NT2/D1 (cell line): ENCODE data around the gene AIRE.

Experiments
- DNase-seq: peaks from one replicate; pipeline ENCODE4 v3.0.0-alpha.2; 2011; ENCODE audit warnings: low read depth, low spot score
- H3K27me3 ChIP-seq: 2 replicates; pipeline ENCODE4 v1.6.0; 2011; ENCODE audit warnings: mild to moderate bottlenecking; ENCODE audit not compliant: insufficient read length, insufficient read depth
- H3K36me3 ChIP-seq: 2 replicates; pipeline ENCODE4 v1.6.1; 2011; ENCODE audit warnings: mild to moderate bottlenecking, low read length, mixed read lengths; ENCODE audit not compliant: insufficient read depth, insufficient read length
- H3K4me1 ChIP-seq: 2 replicates; pipeline ENCODE4 v1.5.1; 2011; ENCODE audit not compliant: insufficient read depth, insufficient read length
- H3K4me3 ChIP-seq: 2 replicates; pipeline ENCODE4 v1.5.1; 2011; ENCODE audit warnings: low read depth; ENCODE audit not compliant: insufficient read length
- H3K9ac ChIP-seq: 2 replicates; pipeline ENCODE4 v1.6.0; 2011; ENCODE audit warnings: low read depth; ENCODE audit not compliant: insufficient read length
- H3K9me3 ChIP-seq: 2 replicates; pipeline ENCODE4 v1.5.1; 2011; ENCODE audit warnings: mild to moderate bottlenecking, low read length; ENCODE audit not compliant: insufficient read depth
- SUZ12 ChIP-seq: IDR thresholded peaks from 2 replicates; pipeline ENCODE4 v1.6.1; 2011; ENCODE audit not compliant: insufficient read length, insufficient read depth; ENCODE audit errors: extremely low read depth
- YY1 ChIP-seq: IDR thresholded peaks from 2 replicates; pipeline ENCODE4 v1.6.1; 2011; ENCODE audit not compliant: insufficient read length, insufficient read depth
- ZNF274 ChIP-seq: IDR thresholded peaks from 2 replicates; pipeline ENCODE4 v1.6.1; 2011; ENCODE audit warnings: mild to moderate bottlenecking, low read depth, low read length

Gene AIRE

DNA sequence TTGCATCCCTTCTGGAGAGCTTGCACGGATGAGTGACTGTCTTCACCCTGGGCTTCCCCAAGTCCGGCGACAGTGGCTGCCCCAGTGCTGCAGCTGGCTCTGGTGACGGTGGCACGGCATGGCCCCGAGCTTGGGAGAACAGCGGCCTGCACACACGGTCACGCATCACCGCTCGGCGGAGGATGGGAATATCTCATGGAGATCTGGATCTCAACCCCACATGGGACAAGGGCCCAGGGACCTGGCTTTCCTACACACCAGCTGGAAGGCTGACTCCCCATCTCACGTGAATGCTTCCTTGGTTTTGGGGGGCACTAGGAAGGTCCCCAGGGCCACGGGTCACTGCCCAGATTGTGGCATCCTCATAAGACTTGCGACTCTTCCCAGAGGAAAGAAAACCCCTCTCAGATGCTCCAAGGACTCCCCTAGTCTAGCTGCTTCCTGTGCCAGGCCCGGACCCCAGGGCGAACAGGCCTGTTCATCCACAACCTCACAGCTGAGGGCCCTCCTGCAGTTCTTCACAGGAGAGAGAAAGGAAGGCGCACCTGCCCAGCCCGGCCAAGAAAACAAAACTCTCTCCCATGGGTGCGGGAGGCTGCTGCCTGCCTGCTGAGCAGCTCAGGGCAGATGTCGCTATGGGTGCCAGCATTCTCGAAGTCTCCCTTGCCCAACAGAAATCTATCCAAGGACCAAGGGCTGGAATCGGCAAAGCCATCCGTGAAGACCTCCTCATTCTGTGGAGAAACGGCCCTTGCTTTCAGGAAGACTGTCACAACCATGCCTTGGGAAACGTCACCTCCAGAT lies 43.6 kb downstream of the AIRE start:
- Histone ChIP-seq H3K9me3 (no peaks in the 10 kb centered on the region), H3K4me3 (no peak overlapping the region), H3K9ac (no peak overlapping the region), H3K36me3 (peaks cover 92% of the 10 kb centered on the region), H3K4me1 (peaks cover 20% of the 10 kb centered on the region), H3K27me3 (no peaks in the 10 kb centered on the region)
- TF ChIP-seq YY1 (no peak), SUZ12 (no peak), ZNF274 (no peak)
- no peak for DNase-seq

DNA sequence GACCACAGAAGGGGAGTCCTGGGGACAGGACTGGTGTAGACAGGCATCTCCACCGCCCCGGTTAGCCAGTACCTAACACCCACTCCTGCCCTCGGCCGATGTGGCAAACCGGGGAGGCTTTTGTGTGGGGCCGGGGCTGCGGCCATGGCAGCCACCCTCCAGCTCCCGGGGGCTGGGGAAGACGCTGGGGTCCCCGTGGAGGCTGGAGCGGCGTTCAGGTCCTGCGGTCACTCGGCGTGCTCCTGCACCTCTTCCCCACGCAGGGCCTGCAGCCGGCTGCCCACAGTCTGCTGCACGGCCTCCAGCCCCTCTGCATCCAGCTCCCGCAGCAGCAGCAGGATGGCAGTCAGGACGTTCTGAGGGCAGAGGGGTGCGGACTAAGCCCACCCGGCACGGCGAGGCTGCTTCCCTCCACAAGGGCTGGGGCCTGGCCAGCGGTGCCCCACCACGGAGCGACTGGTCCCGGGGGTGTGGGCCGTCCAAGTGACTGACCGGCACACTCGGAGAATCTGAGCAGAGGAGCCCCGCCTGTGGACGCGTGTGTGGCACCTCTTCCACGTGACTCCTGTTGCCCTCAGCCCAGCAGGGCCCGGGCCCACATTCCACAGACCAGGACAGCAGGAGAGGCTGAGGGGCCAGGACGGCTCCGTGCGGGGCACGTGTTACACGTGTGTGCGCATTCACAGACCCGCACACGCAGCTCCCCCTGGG lies 44.5 kb downstream of the AIRE start:
- no peak overlapping the region for H3K4me3 ChIP-seq
- no peak overlapping the region for H3K9ac ChIP-seq
- H3K36me3 ChIP-seq: peaks cover 92% of the 10 kb centered on the region
- H3K27me3 ChIP-seq: no peaks in the 10 kb centered on the region
- DNase-seq: no peak
- TF ChIP-seq ZNF274 (no peak), SUZ12 (no peak), YY1 (no peak)
- no peaks in the 10 kb centered on the region for H3K9me3 ChIP-seq
- peaks cover 24% of the 10 kb centered on the region for H3K4me1 ChIP-seq

DNA sequence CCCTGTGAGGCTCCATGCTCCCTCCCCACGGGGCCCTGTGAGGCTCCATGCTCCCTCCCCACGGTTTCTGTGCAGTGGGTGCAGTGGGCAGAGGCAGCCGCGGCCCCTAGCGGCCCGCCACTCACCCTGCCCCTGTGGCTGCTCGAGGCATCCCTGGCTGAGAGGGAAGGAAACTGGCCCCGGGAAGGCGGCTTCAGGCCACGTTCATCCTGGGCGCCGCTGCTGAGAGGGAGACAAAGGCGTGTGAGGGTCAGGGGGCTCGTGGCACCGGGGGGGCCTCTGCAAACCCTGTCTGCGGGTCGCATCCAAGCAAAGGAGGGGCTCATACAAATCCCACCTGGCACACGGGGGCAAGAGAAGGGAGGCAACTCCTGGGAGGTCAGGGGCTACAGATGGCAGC lies 45.0 kb downstream of the AIRE start:
- Histone ChIP-seq H3K9ac (no peak overlapping the region), H3K9me3 (no peaks in the 10 kb centered on the region), H3K4me1 (peaks cover 24% of the 10 kb centered on the region), H3K36me3 (peaks cover 92% of the 10 kb centered on the region), H3K4me3 (no peak overlapping the region), H3K27me3 (no peaks in the 10 kb centered on the region)
- TF ChIP-seq ZNF274 (no peak), YY1 (no peak), SUZ12 (no peak)
- DNase-seq: no peak

DNA sequence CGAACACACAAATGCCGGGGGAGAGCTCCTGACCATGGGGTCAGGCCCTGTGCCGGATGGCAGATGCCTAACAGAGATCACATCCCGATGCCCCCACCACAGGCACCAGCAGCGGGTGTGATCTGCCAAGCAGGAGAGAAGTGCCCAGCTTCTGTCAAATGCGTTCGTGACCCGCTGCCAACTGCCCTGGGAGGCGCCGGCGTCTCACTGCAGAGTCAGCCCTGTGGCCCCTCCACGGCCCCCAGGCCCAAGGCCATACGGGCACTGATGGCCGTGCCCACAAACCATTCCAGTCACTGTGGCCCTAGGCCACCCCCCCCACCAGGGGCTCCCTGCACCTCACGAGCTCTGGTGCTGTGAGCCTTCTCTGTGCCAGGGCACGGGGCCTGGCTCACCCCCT lies 45.5 kb downstream of the AIRE start:
- Histone ChIP-seq H3K9ac (no peak overlapping the region), H3K36me3 (peaks cover 91% of the 10 kb centered on the region), H3K9me3 (no peaks in the 10 kb centered on the region), H3K27me3 (no peaks in the 10 kb centered on the region), H3K4me1 (peaks cover 24% of the 10 kb centered on the region), H3K4me3 (no peak overlapping the region)
- no peak for TF ChIP-seq SUZ12
- TF ChIP-seq YY1: no peak
- no peak for TF ChIP-seq ZNF274
- DNase-seq: no peak

DNA sequence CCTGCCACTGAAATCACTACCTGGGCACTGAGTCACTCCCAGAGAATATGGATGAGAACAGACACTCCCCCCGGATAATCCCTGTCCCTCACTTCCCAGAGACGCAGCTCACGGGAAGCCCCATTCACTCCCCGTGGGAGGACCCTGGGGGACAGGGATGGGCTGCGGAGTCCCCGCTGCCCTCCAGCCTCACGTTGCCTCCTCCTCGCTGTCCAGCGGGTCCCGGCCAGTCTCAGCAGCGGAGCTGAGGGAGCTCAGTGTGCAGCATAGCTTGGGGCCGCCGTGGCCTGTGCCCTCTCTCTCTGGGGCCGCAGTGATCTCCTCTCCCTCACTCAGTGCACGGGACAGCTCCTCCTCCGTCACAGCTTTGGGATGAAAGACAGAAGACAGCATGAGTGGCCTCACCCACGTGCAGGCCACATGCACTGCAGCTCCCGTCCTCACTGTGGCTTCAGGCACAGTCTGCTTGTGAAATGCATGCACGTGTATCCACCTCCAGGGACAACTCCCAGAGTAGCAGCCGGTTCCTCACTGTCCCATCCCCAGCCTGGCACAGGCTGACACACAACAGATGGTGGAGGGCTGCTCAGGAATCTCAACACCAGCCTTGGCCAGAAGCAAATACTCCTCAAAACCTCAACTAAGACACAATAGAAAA lies 46.1 kb downstream of the AIRE start:
- Histone ChIP-seq H3K27me3 (no peaks in the 10 kb centered on the region), H3K4me1 (peaks cover 24% of the 10 kb centered on the region), H3K9ac (no peak overlapping the region), H3K9me3 (no peaks in the 10 kb centered on the region), H3K4me3 (no peak overlapping the region), H3K36me3 (peaks cover 91% of the 10 kb centered on the region)
- no peak for TF ChIP-seq SUZ12
- no peak for TF ChIP-seq ZNF274
- TF ChIP-seq YY1: no peak
- no peak for DNase-seq

DNA sequence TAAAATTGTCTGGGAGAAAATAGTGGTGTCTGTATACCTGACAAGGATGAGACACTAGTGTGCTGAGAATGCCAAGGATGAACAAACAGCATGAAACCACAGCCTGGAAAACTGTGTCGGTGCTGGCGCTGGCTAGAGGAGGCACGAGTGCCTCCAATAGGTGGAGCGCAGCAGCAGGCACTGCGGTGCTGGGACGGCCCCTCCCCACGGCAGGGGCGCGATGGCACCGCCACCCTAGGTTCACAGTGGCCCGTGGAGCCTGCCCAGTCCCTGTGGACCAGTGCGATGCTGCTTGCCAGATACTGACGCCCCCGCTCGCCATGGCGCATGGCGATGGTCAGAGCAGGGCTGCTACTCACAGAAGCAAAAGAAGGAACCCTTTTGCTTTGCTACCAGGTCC lies 46.7 kb downstream of the AIRE start:
- H3K9ac ChIP-seq: no peak overlapping the region
- no peak for DNase-seq
- peaks cover 85% of the 10 kb centered on the region for H3K36me3 ChIP-seq
- no peaks in the 10 kb centered on the region for H3K9me3 ChIP-seq
- H3K27me3 ChIP-seq: no peaks in the 10 kb centered on the region
- H3K4me1 ChIP-seq: peaks cover 24% of the 10 kb centered on the region
- TF ChIP-seq YY1 (no peak), SUZ12 (no peak), ZNF274 (no peak)
- H3K4me3 ChIP-seq: no peak overlapping the region

DNA sequence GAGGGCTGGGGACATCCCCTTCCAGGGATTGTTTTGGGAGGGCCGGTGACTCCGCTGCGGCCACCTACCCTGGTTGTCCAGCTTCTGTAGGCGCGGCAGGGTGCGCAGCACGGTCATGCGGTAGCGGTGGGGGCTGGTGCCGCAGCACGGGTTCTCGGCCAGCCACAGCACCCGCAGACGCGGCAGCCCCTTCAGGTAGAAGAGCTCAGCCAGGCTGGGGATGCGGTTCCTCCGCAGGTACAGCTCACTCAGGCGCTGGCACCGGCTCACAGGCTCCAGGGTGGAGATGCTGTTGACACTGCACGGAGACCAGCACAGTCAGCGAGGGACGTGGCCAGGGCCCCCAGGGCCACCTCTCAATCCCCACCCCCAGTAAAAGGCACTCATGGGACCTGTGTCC lies 47.3 kb downstream of the AIRE start:
- Histone ChIP-seq H3K9me3 (no peaks in the 10 kb centered on the region), H3K27me3 (no peaks in the 10 kb centered on the region), H3K4me3 (no peak overlapping the region), H3K36me3 (peaks cover 79% of the 10 kb centered on the region), H3K4me1 (peaks cover 24% of the 10 kb centered on the region), H3K9ac (peak overlapping the region; percentile 36)
- TF ChIP-seq SUZ12: no peak
- no peak for TF ChIP-seq ZNF274
- DNase-seq: no peak
